HepG2 (cell line): ENCODE data around the gene WNT7A. TPM values are rescaled to one million over a fixed set of nuclear protein-coding genes. Genes with fewer than 3 reads are reported as not detected.

Experiments
- ATAC-seq: fragments of 200-7000 bp; cut with Tn5 transposase; 3 replicates; pipeline ENCODE4 v1.9.1; 2020; ENCODE audit warnings: mild to moderate bottlenecking, moderate library complexity
- BruUV-seq: library from RNA; stranded (reverse); fragments of 400-500 nt; replicated peaks from 2 replicates; lab custom pipeline; 2021; lab: Mats Ljungman, UMichigan
- CTCF ChIA-PET: fragments of 300-600 bp; formaldehyde crosslinking; extraction: SDS; loops from one replicate; lab custom pipeline; 2021; ENCODE audit warnings: low total read pairs, inconsistent platforms, low intra/inter-chr PET ratio; lab: Yijun Ruan, JAX
- POLR2A ChIA-PET: fragments of 350-600 bp; sonication (Branson Sonifier 250); formaldehyde crosslinking; loops from one replicate; lab custom pipeline; 2020; ENCODE audit warnings: antibody characterized with exemption, inconsistent platforms; lab: Yijun Ruan, JAX
- DNase-seq: peaks from one replicate; pipeline ENCODE4 v3.0.0-alpha.2; 2015; ENCODE audit warnings: low spot score
- FAIRE-seq: peaks from 3 replicates; lab custom pipeline; 2011; peaks lifted over from hg19 to GRCh38; lab: Jason Lieb, UNC
- H2AFZ ChIP-seq: one replicate; pipeline ENCODE4 v1.6.1; 2011; ENCODE audit warnings: low read length, inconsistent platforms
- H3K27ac ChIP-seq: fragments of 300-600 bp; 3 replicates; pipeline ENCODE4 v1.8.0; 2011; ENCODE audit warnings: mixed run types, mild to moderate bottlenecking, mixed read lengths, low read length, inconsistent platforms; ENCODE audit not compliant: insufficient read depth; ENCODE audit errors: extremely low read length
- H3K27me3 ChIP-seq, 2 experiments: fragments of 200-600 bp in 1 of 2; 2 replicates in 1 of 2; 3 replicates in 1 of 2; pipeline versions ENCODE4 v1.6.0 to v1.8.0; 2011; ENCODE audit warnings: low read length in 2 of 2, mild to moderate bottlenecking in 2 of 2, moderate library complexity in 2 of 2, inconsistent platforms in 1 of 2; ENCODE audit not compliant: insufficient read depth in 2 of 2, control insufficient read depth in 1 of 2
- H3K36me3 ChIP-seq, 2 experiments: fragments of 200-600 bp in 1 of 2; replicated peaks in 1 of 2; 2 replicates in 1 of 2; 3 replicates in 1 of 2; pipeline versions ENCODE4 v1.5.1 to v1.8.0; 2011; ENCODE audit warnings: low read length in 2 of 2, inconsistent platforms in 1 of 2; ENCODE audit not compliant: insufficient read depth in 2 of 2, control insufficient read depth in 1 of 2
- H3K4me1 ChIP-seq: 2 replicates; pipeline ENCODE4 v1.5.1; 2012; ENCODE audit warnings: low read length, inconsistent platforms; ENCODE audit not compliant: insufficient read depth
- H3K4me2 ChIP-seq: 2 replicates; pipeline ENCODE4 v1.6.0; 2011; ENCODE audit warnings: low read depth, low read length, inconsistent platforms
- H3K4me3 ChIP-seq, 3 experiments: fragments of 200-600 bp in 1 of 3; sonication (generic), shearing (Covaris generic) in 1 of 3; replicated peaks in 1 of 3; 2 replicates each; pipeline ENCODE4 v1.5.1; 2011 to 2016; ENCODE audit warnings: low read length in 3 of 3, inconsistent platforms in 2 of 3, low read depth in 2 of 3, mild to moderate bottlenecking in 2 of 3, control low read depth in 1 of 3, mixed read lengths in 1 of 3; ENCODE audit not compliant: insufficient read depth in 1 of 3
- H3K79me2 ChIP-seq: one replicate; pipeline ENCODE4 v1.6.1; 2011; ENCODE audit warnings: low read length, inconsistent platforms; ENCODE audit not compliant: insufficient read depth
- H3K9ac ChIP-seq: 2 replicates; pipeline ENCODE4 v1.6.0; 2011; ENCODE audit warnings: mild to moderate bottlenecking, low read depth, low read length, inconsistent platforms; ENCODE audit not compliant: insufficient read depth
- H3K9me3 ChIP-seq: 2 replicates; pipeline ENCODE4 v1.5.1; 2012; ENCODE audit warnings: mild to moderate bottlenecking, low read length
- H4K20me1 ChIP-seq: 2 replicates; pipeline ENCODE4 v1.6.0; 2011; ENCODE audit warnings: inconsistent platforms, mild to moderate bottlenecking, low read length, moderate library complexity; ENCODE audit not compliant: insufficient read depth
- CEBPG ChIP-seq: IDR thresholded peaks from 2 replicates; pipeline ENCODE4 v1.6.1; 2016
- ETV5 ChIP-seq: IDR thresholded peaks from 2 replicates; pipeline ENCODE4 v1.6.1; 2018; ENCODE audit warnings: missing biosample characterization, missing genetic modification reagents, inconsistent platforms, borderline replicate concordance
- NBN ChIP-seq: fragments of 450-650 bp; conservative IDR thresholded peaks from 2 replicates; pipeline ENCODE4 v1.6.1; 2017
- NFE2 ChIP-seq: sonication (generic); formaldehyde crosslinking; IDR thresholded peaks from 2 replicates; pipeline ENCODE4 v1.4.0; 2020; ENCODE audit warnings: missing genetic modification reagents
- NFYB ChIP-seq: sonication (generic); formaldehyde crosslinking; IDR thresholded peaks from 2 replicates; pipeline ENCODE4 v1.4.0; 2020; ENCODE audit warnings: missing genetic modification reagents
- NR2C2 ChIP-seq: sonication (generic); formaldehyde crosslinking; IDR thresholded peaks from 2 replicates; pipeline ENCODE4 v1.4.0; 2020; ENCODE audit warnings: missing genetic modification reagents, mild to moderate bottlenecking, moderate library complexity, borderline replicate concordance
- RBFOX2 ChIP-seq: fragments of 200-400 bp; formaldehyde crosslinking; IDR thresholded peaks from 2 replicates; pipeline ENCODE4 v1.6.1; 2017; ENCODE audit warnings: low read depth, mild to moderate bottlenecking, low read length
- SIN3A ChIP-seq: IDR thresholded peaks from 2 replicates; pipeline ENCODE4 v1.6.1; 2011; ENCODE audit warnings: low read depth, mild to moderate bottlenecking, control low read depth, low read length, borderline replicate concordance
- WGBS: methylation state at CpG from one replicate; pipeline ENCODE4 v1.1.6; 2017; ENCODE audit warnings: low lambda C conversion rate; 5-methylcytosine and 5-hydroxymethylcytosine counted together
- in situ Hi-C: cut with HindIII; loops from 2 replicates; pipeline ENCODE4 v1.10.0; 2017; ENCODE audit warnings: low pct_unique_long_range_greater_than_20kb; ENCODE audit not compliant: extremely low pct_ligation_motif_present
- intact Hi-C: fragments of 100-400 bp; cut with micrococcal nuclease; formaldehyde crosslinking; loops from one replicate; pipeline ENCODE4 v1.10.0; 2022; ENCODE audit not compliant: unreplicated experiment
- polyA plus RNA-seq, 8 experiments: library from polyadenylated mRNA; depleted of rRNA in 3 of 8; stranded (reverse) in 7 of 8; unstranded in 1 of 8; fragments of >200 nt; fragmentation: Illumina TruSeq in 4 of 8; extraction: Trizol in 4 of 8; gene quantifications; 2 replicates each; pipeline versions ENCODE4 v1.2.1 to v1.2.3, GENCODE V29; 2011 to 2016; ENCODE audit warnings: low read depth in 4 of 8, missing spikeins in 1 of 8, mixed read lengths in 1 of 8; ENCODE audit not compliant: insufficient read depth in 1 of 8
- total RNA-seq, 5 experiments: library from RNA; depleted of rRNA; stranded (reverse); fragments of >200 nt; fragmentation: Illumina TruSeq; extraction: Trizol; gene quantifications; 2 replicates each; pipeline ENCODE4 v1.2.3, GENCODE V29; 2016; ENCODE audit warnings: low read depth in 1 of 5
- TF ChIP-seq, protein P1 (sequence below): fragments of 450-650 bp; IDR thresholded peaks from 2 replicates; pipeline ENCODE4 v1.6.1; 2017
- TF ChIP-seq, protein P2 (sequence below): sonication (generic); formaldehyde crosslinking; conservative IDR thresholded peaks from 2 replicates; pipeline ENCODE4 v1.8.0; 2022; ENCODE audit warnings: low read depth, missing genetic modification reagents
- TF ChIP-seq, protein P3 (sequence below): sonication (generic); formaldehyde crosslinking; IDR thresholded peaks from 2 replicates; pipeline ENCODE4 v1.4.0; 2020; ENCODE audit warnings: mild to moderate bottlenecking, missing genetic modification reagents, borderline replicate concordance

The WNT7A gene
- total and polyA plus RNA-seq, 2 of the 13 experiments (the other 11 are each of a cell fraction or from before 2014, with no cell fraction given) = not detected

DNA sequence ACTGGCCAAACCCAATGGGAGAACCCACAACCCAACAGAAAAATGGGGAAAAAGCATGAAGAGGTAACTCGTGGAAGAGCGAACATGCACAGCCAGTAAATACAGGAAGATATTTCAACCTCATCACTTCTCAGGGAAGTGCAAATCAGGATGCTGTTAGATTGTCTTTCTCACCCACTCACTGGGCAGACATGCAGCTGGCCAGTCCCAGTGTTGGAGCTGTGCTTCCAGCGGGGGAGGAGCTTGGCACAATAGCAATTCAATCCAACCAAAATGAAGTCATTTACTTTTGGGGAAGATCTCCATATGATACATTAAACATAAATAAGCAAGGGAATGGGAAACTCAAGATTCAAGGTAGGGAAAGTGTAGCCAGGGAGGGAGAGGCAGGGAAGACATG lies 12.1 kb downstream of the WNT7A start:
- POLR2A ChIA-PET = no interaction called here
- Histone ChIP-seq H4K20me1 (no peaks in the 10 kb centered on the region), H3K27me3 (peaks cover 2 to 36% of the 10 kb centered on the region in 2 experiments; a peak in 1 of 5 replicates), H3K9ac (no peak overlapping the region), H3K4me1 (no peaks in the 10 kb centered on the region), H3K4me3 (no peak overlapping the region), H3K27ac (no peak overlapping the region), H3K9me3 (no peaks in the 10 kb centered on the region), H3K4me2 (no peak overlapping the region), H3K79me2 (no peaks in the 10 kb centered on the region), H3K36me3 (no peaks in the 10 kb centered on the region), H2AFZ (no peak overlapping the region)
- DNase-seq (no peak), ATAC-seq (no peak), FAIRE-seq (no peak)
- TF ChIP-seq SIN3A = no peak
- in situ Hi-C loops (no loop called here), intact Hi-C loops (no loop called here)
- CTCF ChIA-PET = no interaction called here
- WGBS = 2% methylated on average over 3 of the region's 3 CpGs
- no TSS peak for BruUV-seq

DNA sequence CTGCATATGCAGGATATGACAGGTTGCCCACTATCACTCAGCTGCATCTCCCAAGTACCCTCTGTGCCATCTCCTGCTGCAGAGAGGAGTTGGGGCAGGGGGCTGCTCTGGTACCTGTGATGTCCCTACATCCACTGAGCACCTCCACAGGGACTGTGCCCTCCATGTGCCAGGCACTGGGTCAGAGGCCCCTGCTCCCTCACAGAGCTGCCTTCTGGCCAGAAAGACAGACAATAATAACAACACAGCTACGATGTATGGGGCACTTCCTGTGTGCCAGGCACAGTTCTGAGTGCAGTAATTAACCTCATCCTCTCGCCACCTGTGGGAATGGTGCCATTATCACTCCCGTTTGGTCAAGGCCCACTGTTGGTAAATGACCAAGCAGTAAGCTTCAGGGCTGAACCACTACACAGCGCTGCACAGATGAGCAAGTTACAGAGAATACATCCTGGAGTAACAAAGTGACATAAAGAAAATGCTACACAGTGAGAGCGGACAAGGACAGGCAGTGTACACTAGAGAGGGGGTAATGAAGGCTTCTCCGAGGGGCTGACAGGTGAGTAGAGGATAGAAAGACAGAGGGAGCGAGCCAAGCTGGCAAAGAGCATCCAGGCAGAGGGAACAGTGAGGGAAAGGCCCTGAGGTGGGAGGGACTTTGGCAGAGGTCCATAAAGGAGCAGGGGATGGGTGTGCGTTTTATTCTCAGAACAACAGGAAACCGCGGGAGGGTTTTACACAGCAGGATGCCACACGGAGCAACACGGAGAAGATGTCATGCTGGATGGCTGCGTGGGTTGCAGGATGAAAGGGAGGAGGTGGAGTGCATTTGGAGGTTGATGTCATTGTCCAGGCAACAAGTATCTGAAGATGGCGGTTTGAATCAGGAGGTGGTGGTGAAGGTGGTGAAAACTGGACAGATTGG lies 13.6 kb downstream of the WNT7A start:
- Histone ChIP-seq H3K9ac (no peak overlapping the region), H3K79me2 (no peaks in the 10 kb centered on the region), H3K27ac (no peak overlapping the region), H3K4me2 (no peak overlapping the region), H3K27me3 (peaks cover 3 to 44% of the 10 kb centered on the region in 2 experiments; a peak in 2 of 5 replicates), H3K9me3 (no peaks in the 10 kb centered on the region), H3K4me3 (no peak overlapping the region), H3K4me1 (no peaks in the 10 kb centered on the region), H2AFZ (no peak overlapping the region), H3K36me3 (no peaks in the 10 kb centered on the region), H4K20me1 (0 out of 2 replicates have a peak, but pooled peaks cover 2% of the 10 kb centered on the region)
- BruUV-seq = no TSS peak
- WGBS = 5% methylated on average over 14 of the region's 14 CpGs
- intact Hi-C loops = no loop called here
- ChIA-PET CTCF (no interaction called here), POLR2A (no interaction called here)
- DNase-seq = no peak
- no peak for ATAC-seq
- in situ Hi-C loops = no loop called here
- FAIRE-seq = no peak
- TF ChIP-seq NFE2 (CRISPR knock-in tag) = no peak
- TF ChIP-seq, protein P1, sequence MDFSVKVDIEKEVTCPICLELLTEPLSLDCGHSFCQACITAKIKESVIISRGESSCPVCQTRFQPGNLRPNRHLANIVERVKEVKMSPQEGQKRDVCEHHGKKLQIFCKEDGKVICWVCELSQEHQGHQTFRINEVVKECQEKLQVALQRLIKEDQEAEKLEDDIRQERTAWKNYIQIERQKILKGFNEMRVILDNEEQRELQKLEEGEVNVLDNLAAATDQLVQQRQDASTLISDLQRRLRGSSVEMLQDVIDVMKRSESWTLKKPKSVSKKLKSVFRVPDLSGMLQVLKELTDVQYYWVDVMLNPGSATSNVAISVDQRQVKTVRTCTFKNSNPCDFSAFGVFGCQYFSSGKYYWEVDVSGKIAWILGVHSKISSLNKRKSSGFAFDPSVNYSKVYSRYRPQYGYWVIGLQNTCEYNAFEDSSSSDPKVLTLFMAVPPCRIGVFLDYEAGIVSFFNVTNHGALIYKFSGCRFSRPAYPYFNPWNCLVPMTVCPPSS = no peak
- no peak for TF ChIP-seq RBFOX2
- TF ChIP-seq, protein P2, sequence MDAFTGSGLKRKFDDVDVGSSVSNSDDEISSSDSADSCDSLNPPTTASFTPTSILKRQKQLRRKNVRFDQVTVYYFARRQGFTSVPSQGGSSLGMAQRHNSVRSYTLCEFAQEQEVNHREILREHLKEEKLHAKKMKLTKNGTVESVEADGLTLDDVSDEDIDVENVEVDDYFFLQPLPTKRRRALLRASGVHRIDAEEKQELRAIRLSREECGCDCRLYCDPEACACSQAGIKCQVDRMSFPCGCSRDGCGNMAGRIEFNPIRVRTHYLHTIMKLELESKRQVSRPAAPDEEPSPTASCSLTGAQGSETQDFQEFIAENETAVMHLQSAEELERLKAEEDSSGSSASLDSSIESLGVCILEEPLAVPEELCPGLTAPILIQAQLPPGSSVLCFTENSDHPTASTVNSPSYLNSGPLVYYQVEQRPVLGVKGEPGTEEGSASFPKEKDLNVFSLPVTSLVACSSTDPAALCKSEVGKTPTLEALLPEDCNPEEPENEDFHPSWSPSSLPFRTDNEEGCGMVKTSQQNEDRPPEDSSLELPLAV (CRISPR knock-in tag) = no peak
- TF ChIP-seq, protein P3, sequence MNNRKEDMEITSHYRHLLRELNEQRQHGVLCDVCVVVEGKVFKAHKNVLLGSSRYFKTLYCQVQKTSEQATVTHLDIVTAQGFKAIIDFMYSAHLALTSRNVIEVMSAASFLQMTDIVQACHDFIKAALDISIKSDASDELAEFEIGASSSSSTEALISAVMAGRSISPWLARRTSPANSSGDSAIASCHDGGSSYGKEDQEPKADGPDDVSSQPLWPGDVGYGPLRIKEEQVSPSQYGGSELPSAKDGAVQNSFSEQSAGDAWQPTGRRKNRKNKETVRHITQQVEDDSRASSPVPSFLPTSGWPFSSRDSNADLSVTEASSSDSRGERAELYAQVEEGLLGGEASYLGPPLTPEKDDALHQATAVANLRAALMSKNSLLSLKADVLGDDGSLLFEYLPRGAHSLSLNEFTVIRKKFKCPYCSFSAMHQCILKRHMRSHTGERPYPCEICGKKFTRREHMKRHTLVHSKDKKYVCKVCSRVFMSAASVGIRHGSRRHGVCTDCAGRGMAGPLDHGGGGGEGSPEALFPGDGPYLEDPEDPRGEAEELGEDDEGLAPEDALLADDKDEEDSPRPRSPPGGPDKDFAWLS = no peak
- no peak for TF ChIP-seq NR2C2
- no peak for TF ChIP-seq CEBPG (CRISPR knock-in tag)
- TF ChIP-seq NFYB = no peak
- no peak for TF ChIP-seq NBN
- no peak for TF ChIP-seq ETV5
